Measurements from ENCODE around the gene SSTR3.

SSTR3 gene

GRCh38 chr22:37207981-37208380 is 4.3 kb downstream of the SSTR3 start:
- H3K4me3 ChIP-seq (replicated peaks; ENCODE audit: low read depth, low read length), result no peak overlapping the region
- DNase-seq (ENCODE audit: low read depth), result no peak
- no peak for TF ChIP-seq CTCF (IDR thresholded peaks at IDR 0.05; ENCODE audit: low read length, missing control alignments)

- no peak overlapping the region for H3K4me3 ChIP-seq (replicated peaks; ENCODE audit: low read depth, low read length)
- DNase-seq (ENCODE audit: low read depth), result no peak
- TF ChIP-seq CTCF (IDR thresholded peaks at IDR 0.05; ENCODE audit: low read length, missing control alignments), result no peak
Measured at GRCh38 chr22:37206841-37207821, 5.1 kb downstream of the SSTR3 start.

- no peak for TF ChIP-seq CTCF (IDR thresholded peaks at IDR 0.05; ENCODE audit: low read length, missing control alignments)
- H3K4me3 ChIP-seq (replicated peaks; ENCODE audit: low read depth, low read length), result no peak overlapping the region
- DNase-seq (ENCODE audit: low read depth), result no peak
Measured at GRCh38 chr22:37206118-37206840, 6.0 kb downstream of the SSTR3 start.

- no peak overlapping the region for H3K4me3 ChIP-seq (replicated peaks; ENCODE audit: low read depth, low read length)
- no peak for DNase-seq (ENCODE audit: low read depth)
- TF ChIP-seq CTCF (IDR thresholded peaks at IDR 0.05; ENCODE audit: low read length, missing control alignments), result no peak
Measured at GRCh38 chr22:37205046-37205445, 7.2 kb downstream of the SSTR3 start.

GRCh38 chr22:37204045-37204655 is 8.1 kb downstream of the SSTR3 start:
- no peak for DNase-seq (ENCODE audit: low read depth)
- TF ChIP-seq CTCF (IDR thresholded peaks at IDR 0.05; ENCODE audit: low read length, missing control alignments), result no peak

GRCh38 chr22:37203354-37204044 is 8.8 kb downstream of the SSTR3 start:
- no peak for DNase-seq (ENCODE audit: low read depth)
- no peak for TF ChIP-seq CTCF (IDR thresholded peaks at IDR 0.05; ENCODE audit: low read length, missing control alignments)
- no peak overlapping the region for H3K4me3 ChIP-seq (replicated peaks; ENCODE audit: low read depth, low read length)

More at GRCh38 chr22:37204045-37204655, 8.1 kb downstream of the SSTR3 start:
- no peak overlapping the region for H3K4me3 ChIP-seq (replicated peaks; ENCODE audit: low read depth, low read length)
